HG02623 (cell line): ENCODE results near the gene PSMA5.
"Not testable (repeated sequence)": the region's sequence is repeated elsewhere in the genome, so short reads cannot be mapped to it uniquely, and the experiment has no call there.

Experiments
- ATAC-seq: cut with Tn5 transposase; IDR thresholded peaks from one replicate; pipeline ENCODE4 v1.9.1; 2021; ENCODE audit warnings: moderate library complexity; ENCODE audit not compliant: unreplicated experiment

The PSMA5 gene

GRCh38 chr1:109392788-109393616 is 33.2 kb downstream of the PSMA5 start:
- no peak for ATAC-seq

- ATAC-seq: no peak
Observed at GRCh38 chr1:109392037-109392787, 34.0 kb downstream of the PSMA5 start.

GRCh38 chr1:109391626-109392025 is 34.6 kb downstream of the PSMA5 start:
- peak; percentile 68 for ATAC-seq

- ATAC-seq: no peak
Observed at GRCh38 chr1:109391157-109391556, 35.1 kb downstream of the PSMA5 start.

GRCh38 chr1:109389638-109390341 is 36.5 kb downstream of the PSMA5 start:
- no peak for ATAC-seq

- no peak for ATAC-seq
Observed at GRCh38 chr1:109388884-109389637, 37.2 kb downstream of the PSMA5 start.

- ATAC-seq: no peak
Observed at GRCh38 chr1:109388208-109388711, 38.0 kb downstream of the PSMA5 start.

- ATAC-seq: no peak
Observed at GRCh38 chr1:109386054-109386717, 40.1 kb downstream of the PSMA5 start.

GRCh38 chr1:109385417-109385816 is 40.8 kb downstream of the PSMA5 start:
- no peak for ATAC-seq

- no peak for ATAC-seq
Observed at GRCh38 chr1:109383854-109384253, 42.4 kb downstream of the PSMA5 start.

GRCh38 chr1:109383087-109383779 is 43.0 kb downstream of the PSMA5 start:
- ATAC-seq: no peak

GRCh38 chr1:109381573-109381972 is 44.7 kb downstream of the PSMA5 start:
- no peak for ATAC-seq

- no peak for ATAC-seq
Observed at GRCh38 chr1:109379907-109380306, 46.3 kb downstream of the PSMA5 start.

- ATAC-seq: no peak
Observed at GRCh38 chr1:109379422-109379821, 46.8 kb downstream of the PSMA5 start.

GRCh38 chr1:109377698-109378097 is 48.5 kb downstream of the PSMA5 start:
- no peak for ATAC-seq

- ATAC-seq: not testable (repeated sequence)
Observed at GRCh38 chr1:109373696-109374095, 52.6 kb downstream of the PSMA5 start.

GRCh38 chr1:109373126-109373525 is 53.1 kb downstream of the PSMA5 start:
- ATAC-seq: no peak

- ATAC-seq: no peak
Observed at GRCh38 chr1:109372281-109372680, 54.0 kb downstream of the PSMA5 start.

GRCh38 chr1:109371341-109371739 is 54.9 kb downstream of the PSMA5 start:
- ATAC-seq: no peak
